ES-I3 (cell line): ENCODE data around the gene MRPL41.

ENCODE experiments used
- H3K36me3 ChIP-seq: 2 replicates; pipeline ENCODE4 v1.6.1; 2013; ENCODE audit warnings: mild to moderate bottlenecking, low read length, control low read depth, moderate library complexity; ENCODE audit not compliant: insufficient read depth
- H3K4me1 ChIP-seq: 2 replicates; pipeline ENCODE4 v1.6.1; 2013; ENCODE audit warnings: mild to moderate bottlenecking, control low read depth, low read length; ENCODE audit not compliant: insufficient read depth
- H3K9ac ChIP-seq: 2 replicates; pipeline ENCODE4 v1.6.1; 2013; ENCODE audit warnings: low read depth, mild to moderate bottlenecking, low read length, moderate library complexity
- H3K9me3 ChIP-seq: 2 replicates; pipeline ENCODE4 v1.6.1; 2013; ENCODE audit warnings: mild to moderate bottlenecking, low read length, moderate library complexity; ENCODE audit not compliant: control insufficient read depth, insufficient read depth

The MRPL41 gene

GRCh38 chr9:137580209-137580953 is 28.7 kb downstream of the MRPL41 start:
- Histone ChIP-seq H3K9ac (no peak overlapping the region), H3K36me3 (peaks cover 4% of the 10 kb centered on the region), H3K4me1 (peaks cover 10% of the 10 kb centered on the region)

GRCh38 chr9:137580954-137581322 is 29.3 kb downstream of the MRPL41 start:
- Histone ChIP-seq H3K36me3 (no peaks in the 10 kb centered on the region; the same call in 1 of the 2 replicates), H3K4me1 (peaks cover 10% of the 10 kb centered on the region), H3K9me3 (no peaks in the 10 kb centered on the region), H3K9ac (no peak overlapping the region)

More at GRCh38 chr9:137580209-137580953, 28.7 kb downstream of the MRPL41 start:
- H3K9me3 ChIP-seq: no peaks in the 10 kb centered on the region

- Histone ChIP-seq H3K9ac (no peak overlapping the region), H3K36me3 (no peaks in the 10 kb centered on the region; the same call in 1 of the 2 replicates), H3K4me1 (peaks cover 10% of the 10 kb centered on the region), H3K9me3 (no peaks in the 10 kb centered on the region)
Measured at GRCh38 chr9:137581361-137582285, 29.9 kb downstream of the MRPL41 start.

- Histone ChIP-seq H3K9me3 (no peaks in the 10 kb centered on the region), H3K4me1 (peaks cover 8% of the 10 kb centered on the region), H3K36me3 (no peaks in the 10 kb centered on the region; the same call in 1 of the 2 replicates), H3K9ac (no peak overlapping the region)
Measured at GRCh38 chr9:137582286-137582860, 30.7 kb downstream of the MRPL41 start.

GRCh38 chr9:137583347-137583746 is 31.7 kb downstream of the MRPL41 start:
- Histone ChIP-seq H3K36me3 (peaks cover 7% of the 10 kb centered on the region; the same call in 1 of the 2 replicates), H3K4me1 (peaks cover 4% of the 10 kb centered on the region; the same call in 1 of the 2 replicates), H3K9ac (no peak overlapping the region), H3K9me3 (no peaks in the 10 kb centered on the region)

GRCh38 chr9:137583957-137584356 is 32.3 kb downstream of the MRPL41 start:
- Histone ChIP-seq H3K36me3 (peaks cover 8% of the 10 kb centered on the region; the same call in 1 of the 2 replicates), H3K4me1 (peaks cover 4% of the 10 kb centered on the region; the same call in 1 of the 2 replicates), H3K9ac (no peak overlapping the region), H3K9me3 (no peaks in the 10 kb centered on the region)

GRCh38 chr9:137586854-137587253 is 35.2 kb downstream of the MRPL41 start:
- Histone ChIP-seq H3K9ac (no peak overlapping the region), H3K36me3 (peaks cover 8% of the 10 kb centered on the region; the same call in 1 of the 2 replicates)

GRCh38 chr9:137588311-137588710 is 36.6 kb downstream of the MRPL41 start:
- Histone ChIP-seq H3K4me1 (peaks cover 3% of the 10 kb centered on the region; the same call in 1 of the 2 replicates), H3K9me3 (no peaks in the 10 kb centered on the region), H3K36me3 (peaks cover 8% of the 10 kb centered on the region; the same call in 1 of the 2 replicates), H3K9ac (no peak overlapping the region)

More at GRCh38 chr9:137586854-137587253, 35.2 kb downstream of the MRPL41 start:
- Histone ChIP-seq H3K9me3 (no peaks in the 10 kb centered on the region), H3K4me1 (peaks cover 3% of the 10 kb centered on the region; the same call in 1 of the 2 replicates)

GRCh38 chr9:137588891-137589290 is 37.2 kb downstream of the MRPL41 start:
- Histone ChIP-seq H3K9ac (peak overlapping the region; percentile 68; the same call in 1 of the 2 replicates), H3K36me3 (peaks cover 8% of the 10 kb centered on the region; the same call in 1 of the 2 replicates), H3K4me1 (peaks cover 3% of the 10 kb centered on the region; the same call in 1 of the 2 replicates), H3K9me3 (no peaks in the 10 kb centered on the region)

GRCh38 chr9:137589441-137590122 is 37.9 kb downstream of the MRPL41 start:
- H3K4me1 ChIP-seq: peaks cover 3% of the 10 kb centered on the region; the same call in 1 of the 2 replicates
- peaks cover 8% of the 10 kb centered on the region; the same call in 1 of the 2 replicates for H3K36me3 ChIP-seq
- H3K9ac ChIP-seq: peak overlapping the region; percentile 68
- no peaks in the 10 kb centered on the region for H3K9me3 ChIP-seq

- Histone ChIP-seq H3K36me3 (peaks cover 8% of the 10 kb centered on the region; the same call in 1 of the 2 replicates), H3K9ac (peak overlapping the region; percentile 68), H3K4me1 (peaks cover 3% of the 10 kb centered on the region; the same call in 1 of the 2 replicates), H3K9me3 (no peaks in the 10 kb centered on the region)
Measured at GRCh38 chr9:137590123-137590468, 38.4 kb downstream of the MRPL41 start.

- peaks cover 8% of the 10 kb centered on the region; the same call in 1 of the 2 replicates for H3K36me3 ChIP-seq
Measured at GRCh38 chr9:137590469-137591383, 39.0 kb downstream of the MRPL41 start, which contains the start of gene ZMYND19. Gene ZMYND19 (minus strand): TSS chr9:137590512. CDS start chr9:137590263, 249 bp downstream.

More at GRCh38 chr9:137590469-137591383, 39.0 kb downstream of the MRPL41 start, which contains the start of gene ZMYND19:
- H3K9ac ChIP-seq: peak within 1 kb of the TSS; percentile 68
- H3K9me3 ChIP-seq: no peaks in the 10 kb centered on the region
- H3K4me1 ChIP-seq: peaks cover 3% of the 10 kb centered on the region; the same call in 1 of the 2 replicates
